Measurements from ENCODE around the gene NUMA1. TPM values are rescaled to one million over a fixed set of nuclear protein-coding genes. Genes with fewer than 3 reads are reported as not detected.

The NUMA1 gene
- total RNA-seq, 1 experiment from 2014 or later: 145 TPM

- H3K4me1 ChIP-seq (ENCODE audit: control insufficient read depth, insufficient read depth, low read length): peaks cover 37% of the 10 kb centered on the region
- peak; percentile 4; the same call in 1 of the 2 replicates for TF ChIP-seq POLR2AphosphoS5 (IDR thresholded peaks at IDR 0.05; ENCODE audit: low read depth, low read length)
- no peak for TF ChIP-seq CTCF (IDR thresholded peaks at IDR 0.05)
- TF ChIP-seq TCF7L2 (IDR thresholded peaks at IDR 0.05; ENCODE audit: low read depth, low read length): 0 out of 2 replicates have a peak, but pooled peaks have one; percentile 2
- no peak for TF ChIP-seq REST (IDR thresholded peaks at IDR 0.05; ENCODE audit: insufficient read depth in 1 of 2, low read depth in 2 of 2, low read length in 1 of 2)
- peak; percentile 25; the same call in 1 of the 2 replicates for TF ChIP-seq SIN3A (IDR thresholded peaks at IDR 0.05; ENCODE audit: borderline replicate concordance, insufficient read depth, low read depth, low read length)
- peak overlapping the region; percentile 90 for H3K27ac ChIP-seq (ENCODE audit: low read length)
- H3K36me3 ChIP-seq (ENCODE audit: control insufficient read depth, insufficient read depth, low read length): no peaks in the 10 kb centered on the region
- intact Hi-C loops (cut with micrococcal nuclease; ENCODE audit: unreplicated experiment): no loop called here
- POLR2A ChIA-PET: interaction anchor here (0.5 to 0.6 kb wide), 2 partner anchors 25 to 103 kb away, joined by 6 read pairs; no protein-coding TSS in a partner anchor
- DNase-seq (ENCODE audit: low read depth, low spot score) (no peak), ATAC-seq (peak; percentile 76)
- no peaks in the 10 kb centered on the region for H3K9me3 ChIP-seq (ENCODE audit: control insufficient read depth, insufficient read depth, low read depth, low read length)
- peak overlapping the region; percentile 59 to 72 for H3K4me3 ChIP-seq (ENCODE audit: low read depth in 2 of 2, low read length in 2 of 2)
- CTCF ChIA-PET: interaction anchor here (0.7 to 1.4 kb wide), 2 partner anchors 16 to 33 kb away, joined by 3 to 8 read pairs; no protein-coding TSS in a partner anchor
- in situ Hi-C loops (cut with HindIII; ENCODE audit: low pct_unique_long_range_greater_than_20kb, low sequenced_read_pairs): no loop called here
- TSS peak; percentile 44 for BruUV-seq (replicated peaks)
- no peaks in the 10 kb centered on the region for H3K27me3 ChIP-seq (ENCODE audit: control insufficient read depth, insufficient read depth, low read length)
Observed at GRCh38 chr11:72040491-72041363, 39.6 kb downstream of the NUMA1 start.

- no peak for DNase-seq (ENCODE audit: low read depth, low spot score)
Observed at GRCh38 chr11:72039856-72040401, 40.4 kb downstream of the NUMA1 start.

More at GRCh38 chr11:72039856-72040401, 40.4 kb downstream of the NUMA1 start:
- H3K9me3 ChIP-seq (ENCODE audit: control insufficient read depth, insufficient read depth, low read depth, low read length): no peaks in the 10 kb centered on the region
- peak overlapping the region; percentile 59 to 72 for H3K4me3 ChIP-seq (ENCODE audit: low read depth in 2 of 2, low read length in 2 of 2)
- H3K27me3 ChIP-seq (ENCODE audit: control insufficient read depth, insufficient read depth, low read length): no peaks in the 10 kb centered on the region
- no peak for ATAC-seq
- in situ Hi-C loops (cut with HindIII; ENCODE audit: low pct_unique_long_range_greater_than_20kb, low sequenced_read_pairs) (no loop called here), intact Hi-C loops (cut with micrococcal nuclease; ENCODE audit: unreplicated experiment) (no loop called here)
- ChIA-PET POLR2A (interaction anchor here (0.5 to 1.5 kb wide), 5 partner anchors 9 to 382 kb away, joined by 3 to 12 read pairs (median 6); no protein-coding TSS in a partner anchor), CTCF (interaction anchor here (0.7 to 2.6 kb wide), 3 partner anchors 15 to 1439 kb away, joined by 3 to 8 read pairs (median 8); no protein-coding TSS in a partner anchor)
- peak overlapping the region; percentile 90 for H3K27ac ChIP-seq (ENCODE audit: low read length)
- H3K4me1 ChIP-seq (ENCODE audit: control insufficient read depth, insufficient read depth, low read length): peaks cover 37% of the 10 kb centered on the region
- no peaks in the 10 kb centered on the region for H3K36me3 ChIP-seq (ENCODE audit: control insufficient read depth, insufficient read depth, low read length)
- no TSS peak for BruUV-seq (replicated peaks)
- no peak for TF ChIP-seq SIN3A (IDR thresholded peaks at IDR 0.05; ENCODE audit: borderline replicate concordance, insufficient read depth, low read depth, low read length)
- TF ChIP-seq REST (IDR thresholded peaks at IDR 0.05; ENCODE audit: insufficient read depth in 1 of 2, low read depth in 2 of 2, low read length in 1 of 2): no peak
- TF ChIP-seq POLR2AphosphoS5 (IDR thresholded peaks at IDR 0.05; ENCODE audit: low read depth, low read length): no peak
- TF ChIP-seq TCF7L2 (IDR thresholded peaks at IDR 0.05; ENCODE audit: low read depth, low read length): no peak
- no peak for TF ChIP-seq CTCF (IDR thresholded peaks at IDR 0.05)
